IPS-18c (cell line): ENCODE results near the gene ADARB1.

Source experiments
- H3K4me3 ChIP-seq: 2 replicates; pipeline ENCODE4 v1.7.0; 2013; ENCODE audit warnings: low read depth, mild to moderate bottlenecking, low read length, moderate library complexity; ENCODE audit not compliant: insufficient read depth
- H3K9me3 ChIP-seq: one replicate; pipeline ENCODE4 v1.6.1; 2013; ENCODE audit warnings: mild to moderate bottlenecking, low read length, moderate library complexity; ENCODE audit not compliant: control insufficient read depth, insufficient read depth

The ADARB1 gene

GRCh38 chr21:45224189-45224938 is 150.0 kb downstream of the ADARB1 start:
- H3K9me3 ChIP-seq, result no peaks in the 10 kb centered on the region

GRCh38 chr21:45225041-45225740 is 150.8 kb downstream of the ADARB1 start:
- no peak overlapping the region for H3K4me3 ChIP-seq
- no peaks in the 10 kb centered on the region for H3K9me3 ChIP-seq

More at GRCh38 chr21:45224189-45224938, 150.0 kb downstream of the ADARB1 start:
- no peak overlapping the region for H3K4me3 ChIP-seq

GRCh38 chr21:45225741-45226327 is 151.5 kb downstream of the ADARB1 start:
- Histone ChIP-seq H3K4me3 (no peak overlapping the region), H3K9me3 (no peaks in the 10 kb centered on the region)

- H3K9me3 ChIP-seq, result no peaks in the 10 kb centered on the region
Measured at GRCh38 chr21:45226540-45227326, 152.4 kb downstream of the ADARB1 start.

GRCh38 chr21:45227735-45228134 is 153.4 kb downstream of the ADARB1 start:
- no peaks in the 10 kb centered on the region for H3K9me3 ChIP-seq
- no peak overlapping the region for H3K4me3 ChIP-seq

More at GRCh38 chr21:45226540-45227326, 152.4 kb downstream of the ADARB1 start:
- no peak overlapping the region for H3K4me3 ChIP-seq

GRCh38 chr21:45228171-45228641 is 153.8 kb downstream of the ADARB1 start:
- H3K9me3 ChIP-seq, result no peaks in the 10 kb centered on the region
- no peak overlapping the region for H3K4me3 ChIP-seq

GRCh38 chr21:45228656-45229240 is 154.4 kb downstream of the ADARB1 start:
- H3K9me3 ChIP-seq, result no peaks in the 10 kb centered on the region

GRCh38 chr21:45231705-45232104 is 157.3 kb downstream of the ADARB1 start:
- H3K4me3 ChIP-seq, result no peak overlapping the region
- no peaks in the 10 kb centered on the region for H3K9me3 ChIP-seq

More at GRCh38 chr21:45228656-45229240, 154.4 kb downstream of the ADARB1 start:
- H3K4me3 ChIP-seq, result no peak overlapping the region

GRCh38 chr21:45234127-45234526 is 159.7 kb downstream of the ADARB1 start:
- no peak overlapping the region for H3K4me3 ChIP-seq
- H3K9me3 ChIP-seq, result no peaks in the 10 kb centered on the region

GRCh38 chr21:45234965-45235364 is 160.6 kb downstream of the ADARB1 start:
- no peaks in the 10 kb centered on the region for H3K9me3 ChIP-seq
- no peak overlapping the region for H3K4me3 ChIP-seq

GRCh38 chr21:45235488-45235887 is 161.1 kb downstream of the ADARB1 start:
- H3K4me3 ChIP-seq, result no peak overlapping the region
- H3K9me3 ChIP-seq, result no peaks in the 10 kb centered on the region

- no peak overlapping the region for H3K4me3 ChIP-seq
Measured at GRCh38 chr21:45236481-45236880, 162.1 kb downstream of the ADARB1 start.

GRCh38 chr21:45237401-45237800 is 163.0 kb downstream of the ADARB1 start:
- H3K4me3 ChIP-seq, result no peak overlapping the region

More at GRCh38 chr21:45236481-45236880, 162.1 kb downstream of the ADARB1 start:
- no peaks in the 10 kb centered on the region for H3K9me3 ChIP-seq

GRCh38 chr21:45241357-45241756 is 167.0 kb downstream of the ADARB1 start:
- Histone ChIP-seq H3K9me3 (no peaks in the 10 kb centered on the region), H3K4me3 (no peak overlapping the region)

More at GRCh38 chr21:45237401-45237800, 163.0 kb downstream of the ADARB1 start:
- no peaks in the 10 kb centered on the region for H3K9me3 ChIP-seq

- Histone ChIP-seq H3K9me3 (no peaks in the 10 kb centered on the region), H3K4me3 (no peak overlapping the region)
Measured at GRCh38 chr21:45243603-45244002, 169.2 kb downstream of the ADARB1 start.

GRCh38 chr21:45244799-45245340 is 170.5 kb downstream of the ADARB1 start:
- no peak overlapping the region for H3K4me3 ChIP-seq

More at GRCh38 chr21:45244799-45245340, 170.5 kb downstream of the ADARB1 start:
- peaks cover 2% of the 10 kb centered on the region for H3K9me3 ChIP-seq
